Uterus (tissue), 4 donors: ENCODE data around the gene IQSEC1. TPM values are rescaled to one million over a fixed set of nuclear protein-coding genes. Genes with fewer than 3 reads are reported as not detected.

Experiments used
- DNase-seq, 2 donors: peaks; one replicate each; pipeline ENCODE4 v3.0.0-alpha.2; 2019 to 2020
- H3K27ac ChIP-seq, 2 donors: fragments of 200-600 bp; sonication (generic); 1 replicate in 1 of 2; 2 replicates in 1 of 2; pipeline ENCODE4 v1.5.1; 2016 to 2018
- H3K27me3 ChIP-seq, 2 donors: fragments of 200-600 bp; sonication (generic); one replicate each; pipeline ENCODE4 v1.5.1; 2018 to 2019; ENCODE audit warnings: control low read depth in 1 of 2
- H3K36me3 ChIP-seq, 2 donors: fragments of 200-600 bp; sonication (generic); one replicate each; pipeline ENCODE4 v1.5.1; 2019; ENCODE audit warnings: control low read depth in 1 of 2
- H3K4me1 ChIP-seq, 2 donors: fragments of 200-600 bp; sonication (generic); one replicate each; pipeline ENCODE4 v1.5.1; 2018 to 2019; ENCODE audit warnings: control low read depth in 1 of 2
- H3K4me3 ChIP-seq, 2 donors: fragments of 200-600 bp; sonication (generic); 1 replicate in 1 of 2; 2 replicates in 1 of 2; pipeline ENCODE4 v1.5.1; 2018 to 2019; ENCODE audit warnings: mild to moderate bottlenecking in 1 of 2
- H3K9me3 ChIP-seq, 2 donors: fragments of 200-600 bp; sonication (generic); one replicate each; pipeline ENCODE4 v1.5.1; 2019; ENCODE audit warnings: control low read depth in 1 of 2
- POLR2A ChIP-seq, 2 donors: fragments of 450-650 bp; IDR thresholded peaks; one replicate each; pipeline ENCODE4 v1.6.1; 2016; ENCODE audit warnings: antibody characterized with exemption in 2 of 2, mild to moderate bottlenecking in 1 of 2, moderate library complexity in 1 of 2
- intact Hi-C: fragments of 100-400 bp; cut with DNase I; formaldehyde crosslinking; loops from one replicate; pipeline ENCODE4 v1.15.1; 2023; ENCODE audit warnings: low total_unique reads
- total RNA-seq, 4 donors: library from RNA; depleted of rRNA in 3 of 4; stranded (reverse); fragments of >200 nt in 3 of 4; gene quantifications; one replicate each; pipeline versions ENCODE4 v1.1.0 to v1.2.4, GENCODE V29; 2014 to 2023
- TF ChIP-seq, protein P1 (sequence below), 4 experiments: fragments of 200-600 bp in 2 of 4; fragments of 450-650 bp in 2 of 4; sonication (generic) in 2 of 4; IDR thresholded peaks; one replicate each; pipeline ENCODE4 v1.5.1; 2016 to 2019; ENCODE audit warnings: antibody characterized with exemption in 4 of 4, mild to moderate bottlenecking in 2 of 4, moderate library complexity in 1 of 4
- donor health status: DM: yes; HTN: yes; CAD: no.

The IQSEC1 gene
- total RNA-seq, 4 donors from 2014 or later: 17.9 to 61.4 (median 49.7) TPM

DNA sequence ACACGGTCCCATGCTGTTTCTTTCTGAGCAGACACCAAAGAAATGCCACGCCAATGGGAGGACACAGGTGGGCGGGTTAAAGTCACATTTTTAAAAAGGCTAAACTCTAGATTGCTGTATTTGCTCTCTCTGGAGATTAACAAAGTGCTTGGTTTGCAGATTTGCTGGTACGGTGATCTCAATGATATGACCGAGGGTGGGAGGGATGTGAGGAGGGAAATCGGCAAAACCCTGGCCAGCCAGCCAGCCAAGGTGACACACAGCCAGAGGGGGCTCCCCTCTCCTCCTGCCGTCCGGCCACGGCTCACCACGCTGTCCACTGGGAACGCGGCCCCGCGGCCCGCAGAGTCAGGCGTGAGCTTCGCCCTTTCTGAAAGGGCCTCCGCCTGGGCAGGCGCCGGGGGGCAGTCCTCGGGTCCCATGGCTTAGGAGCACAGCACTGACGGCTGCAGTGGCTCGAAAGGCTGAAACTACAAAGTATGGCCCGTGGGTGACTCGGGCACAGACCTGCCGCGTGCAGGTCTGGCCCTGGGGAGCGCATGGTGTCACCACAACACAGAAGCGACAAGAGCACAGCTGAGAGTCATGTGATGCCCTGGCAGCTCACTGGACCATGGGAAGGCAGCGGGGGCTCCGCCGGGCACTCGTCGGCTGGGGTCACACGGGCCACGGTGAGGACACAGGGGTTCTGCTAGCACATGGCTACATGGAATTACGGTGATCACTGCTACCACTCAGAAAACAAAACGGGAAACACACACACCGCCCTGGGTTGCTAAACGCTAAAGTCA, 174.1 kb downstream of the IQSEC1 start:
- no peak overlapping the region for H3K27ac ChIP-seq
- no peak overlapping the region for H3K4me3 ChIP-seq
- no peaks in the 10 kb centered on the region for H3K4me1 ChIP-seq
- H3K9me3 ChIP-seq: no peaks in the 10 kb centered on the region
- intact Hi-C loops: loop anchor here (10.0 kb wide), 1 partner anchor 96 kb away; no protein-coding TSS in a partner anchor
- no peak for DNase-seq
- no peaks in the 10 kb centered on the region for H3K36me3 ChIP-seq
- no peaks in the 10 kb centered on the region for H3K27me3 ChIP-seq
- no peak for TF ChIP-seq POLR2A (IDR thresholded peaks at IDR 0.05)
- TF ChIP-seq, protein P1, sequence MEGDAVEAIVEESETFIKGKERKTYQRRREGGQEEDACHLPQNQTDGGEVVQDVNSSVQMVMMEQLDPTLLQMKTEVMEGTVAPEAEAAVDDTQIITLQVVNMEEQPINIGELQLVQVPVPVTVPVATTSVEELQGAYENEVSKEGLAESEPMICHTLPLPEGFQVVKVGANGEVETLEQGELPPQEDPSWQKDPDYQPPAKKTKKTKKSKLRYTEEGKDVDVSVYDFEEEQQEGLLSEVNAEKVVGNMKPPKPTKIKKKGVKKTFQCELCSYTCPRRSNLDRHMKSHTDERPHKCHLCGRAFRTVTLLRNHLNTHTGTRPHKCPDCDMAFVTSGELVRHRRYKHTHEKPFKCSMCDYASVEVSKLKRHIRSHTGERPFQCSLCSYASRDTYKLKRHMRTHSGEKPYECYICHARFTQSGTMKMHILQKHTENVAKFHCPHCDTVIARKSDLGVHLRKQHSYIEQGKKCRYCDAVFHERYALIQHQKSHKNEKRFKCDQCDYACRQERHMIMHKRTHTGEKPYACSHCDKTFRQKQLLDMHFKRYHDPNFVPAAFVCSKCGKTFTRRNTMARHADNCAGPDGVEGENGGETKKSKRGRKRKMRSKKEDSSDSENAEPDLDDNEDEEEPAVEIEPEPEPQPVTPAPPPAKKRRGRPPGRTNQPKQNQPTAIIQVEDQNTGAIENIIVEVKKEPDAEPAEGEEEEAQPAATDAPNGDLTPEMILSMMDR (IDR thresholded peaks at IDR 0.05): no peak

DNA sequence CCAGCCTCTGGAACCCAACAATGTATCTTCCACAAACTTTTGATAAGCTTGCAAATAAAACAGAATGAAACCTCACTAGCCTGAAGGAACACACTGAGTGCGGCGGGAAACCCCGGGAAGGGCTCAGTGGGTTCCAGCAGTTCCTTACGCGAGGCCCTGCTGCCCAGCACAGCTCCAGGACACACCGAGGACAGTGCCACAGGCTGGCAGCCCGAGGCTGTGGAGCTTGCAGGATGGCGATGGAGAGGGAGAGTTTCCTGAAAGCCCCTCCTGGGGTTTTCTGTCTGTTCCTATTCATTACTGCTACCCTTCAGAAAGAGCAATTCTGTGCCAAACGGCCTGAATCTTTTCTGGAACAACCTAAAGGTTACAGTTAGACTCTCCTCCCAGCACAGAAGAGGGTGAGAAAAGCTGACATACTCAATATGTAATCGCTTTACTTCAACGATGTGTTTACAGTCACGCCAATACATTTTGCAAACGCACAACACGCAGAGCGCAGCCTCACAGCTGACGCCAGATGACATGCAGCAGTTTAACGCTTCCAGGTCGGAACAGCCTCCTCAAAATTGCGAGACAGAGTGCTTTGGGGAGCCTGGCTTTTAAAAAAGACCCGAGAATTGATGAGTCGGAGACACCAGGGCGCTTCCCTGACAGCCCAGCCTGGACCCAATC, 174.8 kb downstream of the IQSEC1 start:
- Histone ChIP-seq H3K4me3 (no peak overlapping the region), H3K36me3 (no peaks in the 10 kb centered on the region), H3K4me1 (no peaks in the 10 kb centered on the region), H3K27me3 (no peaks in the 10 kb centered on the region), H3K27ac (no peak overlapping the region), H3K9me3 (no peaks in the 10 kb centered on the region)
- DNase-seq: no peak
- intact Hi-C loops: loop anchor here (10.0 kb wide), 1 partner anchor 96 kb away; no protein-coding TSS in a partner anchor
- TF ChIP-seq POLR2A (IDR thresholded peaks at IDR 0.05): no peak
- TF ChIP-seq, protein P1 (IDR thresholded peaks at IDR 0.05): no peak

DNA sequence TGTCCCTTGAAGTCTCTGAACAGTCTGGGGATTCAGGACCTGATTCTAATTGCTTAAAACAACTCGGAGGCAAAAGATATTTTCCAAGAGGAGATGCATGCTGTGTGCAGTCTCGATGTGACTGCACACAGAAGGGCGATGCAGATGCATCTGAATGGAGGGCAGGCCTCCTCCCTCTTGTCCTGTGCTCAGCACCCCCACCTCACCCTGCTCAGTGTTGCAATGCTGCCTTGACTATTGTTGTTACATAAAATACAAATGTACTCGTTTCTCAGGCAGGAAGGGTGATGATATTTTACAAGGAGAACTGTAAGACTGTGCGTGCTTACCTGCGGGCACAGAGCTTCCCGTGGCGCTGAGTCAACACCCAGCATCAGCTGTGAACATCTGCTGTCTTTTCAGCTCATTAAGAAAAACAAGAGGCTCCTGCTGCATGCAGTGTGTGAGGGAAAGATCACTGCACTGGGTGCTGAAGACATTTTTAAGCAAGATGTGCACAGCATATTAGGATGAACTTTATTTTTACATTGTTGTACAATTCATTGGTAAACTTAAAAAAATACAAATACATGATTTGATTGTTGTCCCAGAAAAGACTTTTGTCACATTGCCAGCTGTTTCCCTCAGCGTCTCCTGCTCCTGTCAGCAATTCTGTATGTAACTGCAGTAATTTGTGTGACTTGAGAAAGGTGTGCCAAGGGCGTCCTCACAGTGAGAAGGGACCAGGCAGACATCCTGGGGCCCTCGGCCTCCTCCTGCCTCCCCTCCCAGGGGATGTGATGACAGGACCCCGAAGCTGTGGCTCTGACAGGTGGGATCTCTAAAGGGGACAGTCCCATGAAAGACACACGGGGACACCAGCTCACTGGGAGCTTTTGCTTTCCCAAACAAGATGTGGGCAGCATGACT, 175.6 kb downstream of the IQSEC1 start:
- Histone ChIP-seq H3K36me3 (no peaks in the 10 kb centered on the region), H3K27ac (no peak overlapping the region), H3K4me1 (no peaks in the 10 kb centered on the region), H3K9me3 (no peaks in the 10 kb centered on the region), H3K4me3 (no peak overlapping the region), H3K27me3 (no peaks in the 10 kb centered on the region)
- intact Hi-C loops: loop anchor here (10.0 kb wide), 1 partner anchor 97 kb away; no protein-coding TSS in a partner anchor
- no peak for TF ChIP-seq POLR2A (IDR thresholded peaks at IDR 0.05)
- TF ChIP-seq, protein P1 (IDR thresholded peaks at IDR 0.05): no peak
- DNase-seq: no peak

DNA sequence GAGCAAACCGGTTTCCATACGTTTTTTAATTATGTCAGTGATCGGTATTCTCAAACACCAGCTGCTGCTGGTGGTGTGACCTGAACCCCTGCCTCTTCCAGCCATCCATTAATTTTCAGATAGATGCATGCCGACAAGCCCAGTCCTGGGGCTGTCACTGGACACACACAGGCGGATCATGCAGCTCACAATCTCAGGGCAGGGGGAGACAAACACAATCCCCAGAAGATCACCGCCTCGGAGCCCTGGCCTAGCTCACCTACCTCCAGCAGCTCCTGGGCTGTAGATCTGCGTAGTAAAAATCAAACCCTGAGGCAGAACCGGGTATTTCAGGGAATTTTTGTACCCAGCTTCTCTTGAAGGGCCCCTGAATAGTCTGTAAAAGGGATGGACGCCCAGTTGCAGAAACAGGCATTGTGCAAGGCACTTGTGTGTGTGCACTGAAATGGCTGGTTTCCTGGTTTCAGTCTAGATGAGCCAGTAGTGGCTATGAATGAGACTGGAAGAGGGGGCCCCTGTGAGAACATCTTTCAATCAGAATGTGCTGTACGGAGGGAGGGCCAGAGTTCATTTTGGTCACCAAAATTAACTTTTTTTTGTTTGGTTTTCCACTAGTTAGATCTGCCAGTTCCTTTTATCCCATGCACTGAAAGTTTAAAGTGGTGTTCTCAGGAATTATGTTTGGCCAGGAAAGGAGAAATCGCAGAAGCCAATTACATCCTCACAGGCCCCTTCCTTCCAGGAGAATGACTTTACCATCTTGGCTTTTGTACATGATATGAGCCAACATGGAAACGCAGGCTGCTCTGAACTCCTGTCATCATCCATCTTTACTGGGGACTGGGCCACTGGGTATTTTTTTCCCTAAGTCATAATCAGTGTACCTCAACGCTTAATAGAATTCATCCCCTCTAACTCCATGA, 176.9 kb downstream of the IQSEC1 start:
- Histone ChIP-seq H3K27me3 (no peaks in the 10 kb centered on the region), H3K4me1 (peaks cover 0 to 5% of the 10 kb centered on the region in 2 donors), H3K9me3 (no peaks in the 10 kb centered on the region), H3K4me3 (no peak overlapping the region), H3K36me3 (no peaks in the 10 kb centered on the region), H3K27ac (no peak overlapping the region)
- no peak for TF ChIP-seq POLR2A (IDR thresholded peaks at IDR 0.05)
- TF ChIP-seq, protein P1 (IDR thresholded peaks at IDR 0.05): peak in 1 of 4 experiments; percentile 14
- intact Hi-C loops: loop anchor here (10.0 kb wide), 1 partner anchor 98 kb away; no protein-coding TSS in a partner anchor
- no peak for DNase-seq
